ENCODE results near the gene ZNF70. TPM values are rescaled to one million over a fixed set of nuclear protein-coding genes. Genes with fewer than 3 reads are reported as not detected.

ZNF70 gene
- total and polyA plus RNA-seq, 2 of the 4 experiments (the other 2 are of a cell fraction): 2.3 to 4.3 TPM

GRCh38 chr22:23722724-23723123 is 28.2 kb downstream of the ZNF70 start:
- Histone ChIP-seq H2AK9ac (replicated peaks; ENCODE audit: low read depth, low read length, poor library complexity) (no peak overlapping the region), H3K14ac (replicated peaks; ENCODE audit: low read depth, low read length) (no peak overlapping the region), H3K18ac (ENCODE audit: low read depth, low read length) (no peak overlapping the region), H3K36me3 (ENCODE audit: control insufficient read depth, insufficient read depth, low read length) (no peaks in the 10 kb centered on the region), H4K5ac (ENCODE audit: low read depth, low read length) (no peak overlapping the region), H2AK5ac (ENCODE audit: low read depth, low read length) (no peak overlapping the region), H3K4me2 (ENCODE audit: low read depth, low read length) (no peak overlapping the region), H4K8ac (ENCODE audit: low read depth in 2 of 2, low read length in 2 of 2) (no peak overlapping the region), H3K79me1 (ENCODE audit: low read depth in 1 of 2, low read length in 2 of 2) (no peaks in the 10 kb centered on the region), H2BK5ac (ENCODE audit: low read depth, low read length, poor library complexity, severe bottlenecking) (no peak overlapping the region), H3K9me3 (ENCODE audit: control insufficient read depth, insufficient read depth, low read length) (no peaks in the 10 kb centered on the region), H3K4me3 (ENCODE audit: insufficient read depth, low read depth, low read length) (no peak overlapping the region), H4K91ac (ENCODE audit: insufficient read depth, low read depth, low read length) (no peak overlapping the region), H3K4me1 (ENCODE audit: control insufficient read depth, insufficient read depth, low read length) (no peaks in the 10 kb centered on the region), H3K27me3 (ENCODE audit: control insufficient read depth, insufficient read depth, low read length) (peaks cover 3% of the 10 kb centered on the region), H3K9me1 (ENCODE audit: insufficient read depth, low read length) (no peaks in the 10 kb centered on the region), H3K23ac (ENCODE audit: low read depth, low read length) (no peak overlapping the region), H2BK15ac (ENCODE audit: low read depth, low read length) (no peak overlapping the region), H3K4ac (ENCODE audit: low read depth, low read length) (no peak overlapping the region), H2AFZ (replicated peaks; ENCODE audit: low read length, poor library complexity) (no peak overlapping the region), H3K27ac (ENCODE audit: insufficient read depth, low read length) (no peak overlapping the region), H4K20me1 (ENCODE audit: insufficient read depth, low read length) (no peaks in the 10 kb centered on the region), H2BK20ac (ENCODE audit: low read depth, low read length) (no peak overlapping the region), H3K9ac (ENCODE audit: low read depth, low read length) (no peak overlapping the region), H3K56ac (ENCODE audit: extremely low read depth, insufficient read depth, low read length) (no peak overlapping the region), H2BK120ac (ENCODE audit: low read depth, low read length) (no peak overlapping the region)
- DNase-seq: no peak
- in situ Hi-C loops (cut with MboI; ENCODE audit: low sequenced_read_pairs) (no loop called here), intact Hi-C loops (cut with micrococcal nuclease) (no loop called here), dilution Hi-C loops (cut with HindIII; ENCODE audit: low sequenced_read_pairs, unreplicated experiment) (no loop called here)
- 100% methylated on average over 1 of the region's 2 CpGs; no CpG with 5 or more reads in 1 of the 2 experiments for WGBS, 2 experiments (ENCODE audit: extremely low coverage in 2 of 2, insufficient read length in 1 of 2)
- ATAC-seq (ENCODE audit: low read depth): no peak
- TF ChIP-seq, protein P1, sequence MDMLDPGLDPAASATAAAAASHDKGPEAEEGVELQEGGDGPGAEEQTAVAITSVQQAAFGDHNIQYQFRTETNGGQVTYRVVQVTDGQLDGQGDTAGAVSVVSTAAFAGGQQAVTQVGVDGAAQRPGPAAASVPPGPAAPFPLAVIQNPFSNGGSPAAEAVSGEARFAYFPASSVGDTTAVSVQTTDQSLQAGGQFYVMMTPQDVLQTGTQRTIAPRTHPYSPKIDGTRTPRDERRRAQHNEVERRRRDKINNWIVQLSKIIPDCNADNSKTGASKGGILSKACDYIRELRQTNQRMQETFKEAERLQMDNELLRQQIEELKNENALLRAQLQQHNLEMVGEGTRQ (IDR thresholded peaks at IDR 0.05; ENCODE audit: low read depth, low read length): no peak
- TF ChIP-seq MAFK (IDR thresholded peaks at IDR 0.05; ENCODE audit: low read depth, low read length) (no peak), FOS (IDR thresholded peaks at IDR 0.05; ENCODE audit: low read depth, low read length) (no peak), NFE2L2 (IDR thresholded peaks at IDR 0.05; ENCODE audit: low read depth, low read length) (no peak), SMC3 (IDR thresholded peaks at IDR 0.05; ENCODE audit: low read depth, low read length) (no peak), CTCF (conservative IDR thresholded peaks at IDR 0.05; ENCODE audit: low read depth, low read length) (no peak), MXI1 (IDR thresholded peaks at IDR 0.05; ENCODE audit: borderline replicate concordance, low read depth, low read length) (no peak), BHLHE40 (IDR thresholded peaks at IDR 0.05; ENCODE audit: low read depth, low read length) (no peak), POLR2A (IDR thresholded peaks at IDR 0.05; ENCODE audit: low read depth, low read length) (no peak), RFX5 (IDR thresholded peaks at IDR 0.05; ENCODE audit: low read depth, low read length) (no peak), ELK1 (IDR thresholded peaks at IDR 0.05; ENCODE audit: borderline replicate concordance, low read depth, low read length) (no peak), RAD21 (IDR thresholded peaks at IDR 0.05; ENCODE audit: low read length) (no peak), CEBPB (IDR thresholded peaks at IDR 0.05; ENCODE audit: low read depth, low read length) (no peak), MAZ (IDR thresholded peaks at IDR 0.05; ENCODE audit: borderline replicate concordance, low read depth, low read length) (no peak), RCOR1 (IDR thresholded peaks at IDR 0.05; ENCODE audit: insufficient replicate concordance, low read length) (no peak)
- no TSS peak for BruUV-seq (replicated peaks)
- POLR2A ChIA-PET (ENCODE audit: unreplicated experiment): no interaction called here
- CTCF ChIA-PET: no interaction called here

All from IMR-90 (cell line).